Astrocyte of the cerebellum (primary cell): Measurements from ENCODE around the gene TMEM143.
"Not testable (repeated sequence)": the region's sequence is repeated elsewhere in the genome, so short reads cannot be mapped to it uniquely, and the experiment has no call there.

ENCODE experiments used
- DNase-seq: peaks from one replicate; pipeline ENCODE4 v3.0.0-alpha.2; 2011; ENCODE audit warnings: low read depth
- H3K4me3 ChIP-seq: 2 replicates; pipeline ENCODE4 v1.5.1; 2011; ENCODE audit warnings: mild to moderate bottlenecking, low read depth, low read length, moderate library complexity
- in situ Hi-C: cut with HindIII; loops from 2 replicates; pipeline ENCODE4 v1.10.0; 2017; ENCODE audit warnings: low sequenced_read_pairs
- TF ChIP-seq, protein P1 (sequence below): IDR thresholded peaks from 2 replicates; pipeline ENCODE4 v1.5.1; 2012; ENCODE audit warnings: low read length, low read depth, moderate library complexity, mild to moderate bottlenecking; ENCODE audit errors: missing control alignments

The TMEM143 gene

DNA sequence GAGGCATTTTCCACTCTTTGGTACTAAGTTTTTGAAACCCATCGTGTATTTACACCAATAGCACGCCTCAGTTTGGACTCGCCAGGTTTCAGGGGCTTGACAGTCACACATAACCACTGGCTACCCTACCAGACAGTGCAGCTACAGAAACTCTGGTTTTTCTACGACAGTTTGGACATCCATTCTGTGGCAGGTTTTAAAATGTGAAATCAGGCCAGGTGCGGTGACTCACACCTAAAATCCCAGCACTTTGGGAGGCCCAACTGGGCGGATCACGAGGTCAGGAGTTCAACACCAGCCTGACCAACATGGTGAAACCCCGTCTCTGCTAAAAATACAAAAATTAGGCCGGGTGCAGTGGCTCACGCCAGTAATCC, 14.4 kb upstream of the TMEM143 start:
- DNase-seq, result no peak
- no peak overlapping the region for H3K4me3 ChIP-seq
- in situ Hi-C loops, result no loop called here
- TF ChIP-seq, protein P1, sequence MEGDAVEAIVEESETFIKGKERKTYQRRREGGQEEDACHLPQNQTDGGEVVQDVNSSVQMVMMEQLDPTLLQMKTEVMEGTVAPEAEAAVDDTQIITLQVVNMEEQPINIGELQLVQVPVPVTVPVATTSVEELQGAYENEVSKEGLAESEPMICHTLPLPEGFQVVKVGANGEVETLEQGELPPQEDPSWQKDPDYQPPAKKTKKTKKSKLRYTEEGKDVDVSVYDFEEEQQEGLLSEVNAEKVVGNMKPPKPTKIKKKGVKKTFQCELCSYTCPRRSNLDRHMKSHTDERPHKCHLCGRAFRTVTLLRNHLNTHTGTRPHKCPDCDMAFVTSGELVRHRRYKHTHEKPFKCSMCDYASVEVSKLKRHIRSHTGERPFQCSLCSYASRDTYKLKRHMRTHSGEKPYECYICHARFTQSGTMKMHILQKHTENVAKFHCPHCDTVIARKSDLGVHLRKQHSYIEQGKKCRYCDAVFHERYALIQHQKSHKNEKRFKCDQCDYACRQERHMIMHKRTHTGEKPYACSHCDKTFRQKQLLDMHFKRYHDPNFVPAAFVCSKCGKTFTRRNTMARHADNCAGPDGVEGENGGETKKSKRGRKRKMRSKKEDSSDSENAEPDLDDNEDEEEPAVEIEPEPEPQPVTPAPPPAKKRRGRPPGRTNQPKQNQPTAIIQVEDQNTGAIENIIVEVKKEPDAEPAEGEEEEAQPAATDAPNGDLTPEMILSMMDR, result no peak

DNA sequence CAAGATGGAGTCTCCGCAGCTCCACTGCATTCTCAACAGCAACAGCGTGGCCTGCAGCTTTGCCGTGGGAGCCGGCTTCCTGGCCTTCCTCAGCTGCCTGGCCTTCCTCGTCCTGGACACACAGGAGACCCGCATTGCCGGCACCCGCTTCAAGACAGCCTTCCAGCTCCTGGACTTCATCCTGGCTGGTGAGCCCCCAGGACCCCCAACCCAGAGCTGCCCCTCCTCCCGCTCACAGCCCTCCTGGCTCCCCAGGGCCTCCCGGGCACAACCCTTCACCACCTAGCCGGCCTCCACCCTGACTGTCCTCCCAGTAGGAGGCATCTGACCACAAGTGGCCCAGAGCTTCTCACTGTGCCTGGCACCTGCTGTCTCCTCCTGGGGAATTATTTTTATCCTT, 9.8 kb upstream of the TMEM143 start:
- no peak overlapping the region for H3K4me3 ChIP-seq
- in situ Hi-C loops, result no loop called here
- DNase-seq, result no peak
- TF ChIP-seq, protein P1, result no peak

DNA sequence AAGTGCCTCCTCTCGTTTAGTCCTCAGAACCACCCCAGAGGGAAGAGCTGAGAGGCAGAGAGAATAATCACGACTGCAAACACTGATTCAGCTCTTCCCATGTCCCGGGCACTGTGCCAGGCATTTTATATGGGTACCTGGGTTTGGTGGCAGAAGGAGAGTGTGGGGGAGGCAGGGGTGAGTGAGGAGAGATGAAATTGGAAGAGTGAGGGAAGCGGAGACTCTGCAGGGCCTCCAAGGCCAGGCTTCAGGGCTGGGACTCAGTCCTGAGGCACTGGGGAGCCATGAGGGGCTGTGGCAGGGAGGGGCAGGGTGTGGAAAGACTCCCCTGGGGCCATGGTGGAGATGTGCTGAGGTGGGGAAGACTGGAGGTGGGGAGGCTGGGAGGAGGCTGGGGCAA, 9.2 kb upstream of the TMEM143 start:
- no peak overlapping the region for H3K4me3 ChIP-seq
- TF ChIP-seq, protein P1, result no peak
- in situ Hi-C loops, result no loop called here

DNA sequence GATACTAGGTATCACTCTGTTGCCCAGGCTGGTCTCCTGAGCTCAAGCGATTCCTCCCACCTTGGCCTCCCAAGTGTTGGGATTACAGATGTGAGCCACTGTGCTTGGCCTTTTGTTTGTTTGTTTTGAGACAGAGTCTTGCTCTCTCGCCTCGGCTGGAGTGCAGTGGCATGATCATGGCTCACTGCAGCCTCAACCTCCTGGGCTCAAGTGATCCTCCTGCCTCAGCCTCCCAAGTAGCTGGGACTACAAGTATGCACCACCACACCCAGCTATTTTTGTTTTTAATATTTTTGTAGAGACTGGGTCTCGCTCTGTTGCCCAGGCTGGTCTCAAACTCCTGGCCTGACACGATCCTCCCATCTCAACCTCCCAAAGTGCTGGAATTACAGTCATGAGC, 8.0 kb upstream of the TMEM143 start:
- in situ Hi-C loops, H3K4me3 ChIP-seq: not testable (repeated sequence)

More for the DNA sequence above, 9.2 kb upstream of the TMEM143 start:
- DNase-seq, result no peak

DNA sequence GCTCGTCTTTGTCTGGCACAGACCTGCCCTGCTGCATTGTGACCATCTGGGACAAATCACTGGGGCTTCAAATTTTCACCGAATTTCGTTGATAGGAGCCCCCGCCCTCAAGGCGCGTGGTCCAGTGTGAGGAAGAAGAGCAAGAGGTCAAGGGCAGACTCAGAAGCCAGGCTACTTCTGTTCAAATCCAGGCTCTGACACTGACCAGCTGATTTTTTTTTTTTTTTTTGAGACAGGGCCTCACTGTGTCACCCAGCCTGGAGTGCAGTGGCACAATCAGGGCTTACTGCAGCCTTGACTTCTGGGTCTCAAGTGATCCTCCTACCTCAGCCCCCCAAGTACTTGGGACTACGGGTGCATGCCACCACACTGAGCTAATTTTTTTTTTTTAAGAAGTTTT, 7.6 kb upstream of the TMEM143 start:
- in situ Hi-C loops, result no loop called here
- DNase-seq, result no peak
- H3K4me3 ChIP-seq, result no peak overlapping the region
- TF ChIP-seq, protein P1, result no peak

More for the DNA sequence above, 8.0 kb upstream of the TMEM143 start:
- not testable (repeated sequence) for DNase-seq

DNA sequence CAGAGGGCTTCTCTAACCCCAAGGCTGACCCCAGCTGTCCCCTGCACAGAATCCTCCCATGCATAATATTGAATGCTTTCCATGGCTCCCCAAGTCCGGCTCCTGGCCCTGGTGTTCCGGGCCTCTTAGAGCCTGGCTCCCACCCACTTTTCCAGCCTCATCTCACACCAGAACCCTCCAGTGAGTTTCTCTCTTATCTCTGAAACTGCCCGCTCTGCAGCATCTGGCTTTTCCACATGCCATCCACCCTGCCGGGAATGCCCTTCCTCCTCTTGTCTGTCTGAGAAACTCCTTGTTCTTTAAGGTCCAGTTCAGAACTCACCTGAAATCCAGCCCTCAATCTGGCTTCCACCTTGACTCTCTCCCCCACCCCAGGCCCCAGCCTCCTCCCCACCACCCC, 7.2 kb upstream of the TMEM143 start:
- DNase-seq, result no peak
- in situ Hi-C loops, result no loop called here
- TF ChIP-seq, protein P1, result no peak
- no peak overlapping the region for H3K4me3 ChIP-seq

DNA sequence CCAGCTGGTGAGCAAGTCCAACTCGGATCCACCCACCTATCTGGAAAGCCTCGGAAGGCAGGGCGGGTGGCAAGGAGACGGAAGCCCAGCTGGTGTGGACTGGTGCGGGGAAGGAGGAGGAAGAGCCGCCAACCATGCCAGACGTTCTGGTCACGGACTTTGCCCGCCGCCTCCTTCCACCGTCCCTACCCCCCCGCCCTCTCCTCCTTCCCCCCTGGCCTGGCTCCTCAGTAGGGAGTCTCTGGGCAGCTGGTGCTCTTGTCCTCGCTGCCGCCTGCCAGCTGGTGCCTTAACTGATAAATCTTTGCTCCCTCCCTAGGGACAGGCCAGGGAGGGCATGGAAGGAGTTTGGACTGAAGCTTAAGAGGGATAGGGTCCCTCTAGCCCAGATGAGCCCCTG, 5.2 kb upstream of the TMEM143 start:
- no peak for DNase-seq
- in situ Hi-C loops, result no loop called here
- H3K4me3 ChIP-seq, result no peak overlapping the region
- TF ChIP-seq, protein P1, result no peak
